Placental pericyte (primary cell): ENCODE data around the gene TBXAS1. TPM values are rescaled to one million over a fixed set of nuclear protein-coding genes. Genes with fewer than 3 reads are reported as not detected.

Source experiments
- total RNA-seq: library from RNA; depleted of rRNA; stranded (reverse); fragments of >200 nt; gene quantifications from 2 replicates; pipeline ENCODE4 v1.2.3, GENCODE V29; 2012

TBXAS1 gene
- 0.66 and 1.0 TPM in 2 replicates for total RNA-seq

GRCh38 chr7:139829025-139829774 is at the start of gene TBXAS1:
TBXAS1 (plus strand) TSS chr7:139829264; CDS start chr7:139829391, 127 bp downstream.

GRCh38 chr7:140062528-140063299 is 233.7 kb downstream of the TBXAS1 start, which contains the start of gene PARP12:
PARP12 (minus strand) TSS chr7:140062951; CDS start chr7:140062847, 104 bp downstream.

Other genes starting within 250 kb of the TBXAS1 start
- gene HIPK2, start 51.3 kb upstream of the TBXAS1 start, total RNA-seq, result 18.8 and 22.6 TPM in 2 replicates
- gene PARP12, start 233.7 kb downstream of the TBXAS1 start, total RNA-seq, result 29.1 and 35.4 TPM in 2 replicates